ENCODE data around the gene NANOS3. TPM values are rescaled to one million over a fixed set of nuclear protein-coding genes. Genes with fewer than 3 reads are reported as not detected.

The NANOS3 gene
- total RNA-seq, 4 donors from 2014 or later, result 1.2 TPM; not detected in 3

GRCh38 chr19:13864046-13864666, 12.8 kb upstream of the NANOS3 start:
- H3K4me1 ChIP-seq, result peaks cover 0 to 12% of the 10 kb centered on the region in 2 donors

DNA sequence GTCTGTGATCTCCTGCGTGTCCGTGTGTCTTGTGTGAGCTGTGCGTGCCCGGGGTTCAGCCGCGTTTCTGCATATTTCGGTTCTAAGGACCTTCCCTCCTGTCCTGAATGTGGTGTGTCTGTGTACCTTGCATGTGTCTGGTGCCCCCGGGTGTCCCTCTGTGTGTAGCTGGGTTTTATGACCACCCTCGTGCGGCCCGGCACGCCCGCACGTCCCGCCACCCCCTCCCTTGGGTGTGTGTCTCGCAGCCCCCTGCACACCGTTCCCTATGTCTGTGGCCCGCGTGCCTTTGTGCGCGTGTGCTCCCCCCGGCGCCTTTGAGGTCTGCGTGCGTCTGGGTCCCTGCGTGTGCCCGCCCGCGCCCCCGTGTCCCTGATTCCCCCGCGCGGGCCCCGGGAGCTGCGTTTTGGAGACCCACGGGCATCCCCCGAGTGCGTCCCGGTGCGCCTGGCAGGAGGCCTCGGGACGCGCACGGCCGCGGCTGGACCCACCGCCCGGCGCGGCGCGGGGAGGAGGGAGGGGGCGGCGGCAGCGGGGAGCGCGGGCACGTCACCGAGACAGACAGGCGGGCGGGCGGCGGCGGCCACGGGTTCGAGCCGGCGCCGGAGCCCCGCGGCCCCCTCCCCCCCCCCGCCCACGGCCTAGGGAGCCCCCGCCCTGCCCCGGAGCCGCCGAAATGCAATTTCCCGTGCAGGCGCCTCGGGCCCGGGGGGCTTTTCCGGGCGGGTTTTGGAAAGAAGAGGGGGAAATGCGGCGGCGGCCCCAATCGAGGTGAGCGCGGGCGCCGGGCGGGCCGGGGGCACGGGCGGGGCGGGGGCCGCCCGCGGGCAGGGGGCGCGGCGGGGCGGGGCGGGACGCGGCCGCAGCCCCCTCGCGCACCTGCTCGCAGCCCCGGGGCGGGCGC, 12.0 kb upstream of the NANOS3 start:
- no peak for DNase-seq
- TF ChIP-seq CTCF (IDR thresholded peaks at IDR 0.05) (no peak), POLR2A (IDR thresholded peaks at IDR 0.05) (no peak)
- Histone ChIP-seq H3K9me3 (no peaks in the 10 kb centered on the region), H3K27me3 (no peaks in the 10 kb centered on the region), H3K27ac (peak overlapping the region; percentile 60 to 73), H3K36me3 (no peaks in the 10 kb centered on the region), H3K4me1 (peaks cover 0 to 12% of the 10 kb centered on the region in 2 donors), H3K4me3 (peak overlapping the region; percentile 37 to 64)
- intact Hi-C loops (cut with DNase I; ENCODE audit: low total_unique reads), result loop anchor here (10.0 kb wide), 1 partner anchor 270 kb away; no protein-coding TSS in a partner anchor

More at GRCh38 chr19:13864046-13864666, 12.8 kb upstream of the NANOS3 start:
- Histone ChIP-seq H3K36me3 (no peaks in the 10 kb centered on the region), H3K27ac (peak overlapping the region; percentile 60 to 73), H3K4me3 (no peak overlapping the region), H3K27me3 (no peaks in the 10 kb centered on the region), H3K9me3 (no peaks in the 10 kb centered on the region)
- intact Hi-C loops (cut with DNase I; ENCODE audit: low total_unique reads), result loop anchor here (10.0 kb wide), 1 partner anchor 269 kb away; no protein-coding TSS in a partner anchor
- no peak for DNase-seq
- TF ChIP-seq CTCF (IDR thresholded peaks at IDR 0.05) (no peak), POLR2A (IDR thresholded peaks at IDR 0.05) (no peak)

DNA sequence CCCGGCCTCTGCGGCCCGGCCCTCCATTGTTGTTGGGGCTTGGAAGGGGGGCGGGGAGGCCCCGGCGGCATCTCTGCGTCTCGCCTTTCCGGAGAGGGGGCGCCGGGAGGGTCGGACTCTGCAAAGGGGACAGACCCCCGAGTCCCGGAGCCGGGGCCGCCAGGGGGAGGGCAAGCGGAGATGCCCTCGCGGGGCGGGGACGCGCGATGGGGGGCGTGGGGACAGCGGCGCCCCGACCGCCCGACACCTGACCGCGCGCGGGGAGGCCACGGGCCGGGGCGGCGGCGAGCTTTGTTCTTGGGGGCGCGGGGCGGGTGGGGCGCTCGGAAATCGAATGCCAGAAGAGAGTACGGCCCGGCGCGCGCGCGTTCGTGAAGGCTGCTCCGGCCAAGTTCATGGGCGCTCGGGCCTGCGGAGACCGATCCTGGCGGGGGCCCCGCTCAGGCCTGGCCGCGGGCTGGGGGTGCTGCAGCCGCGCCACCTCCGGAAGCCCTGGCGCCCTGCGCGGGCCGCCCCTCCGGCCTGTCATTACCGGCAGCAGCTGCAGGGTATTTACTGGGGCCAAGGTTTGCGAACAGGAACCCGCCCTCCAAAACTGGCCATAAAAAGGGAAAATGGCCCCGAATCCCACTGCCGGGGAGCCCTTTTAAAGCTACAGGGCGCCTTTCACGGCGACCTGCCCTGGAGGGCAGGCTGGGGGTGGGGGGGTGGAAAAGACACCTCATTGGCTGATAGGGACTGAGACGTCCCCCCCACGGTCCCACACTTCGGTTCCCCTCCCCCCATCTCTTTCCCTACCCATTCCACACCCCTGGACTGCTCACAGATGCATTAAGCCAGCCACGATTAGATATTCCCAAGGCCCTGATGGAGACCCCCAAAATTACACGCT, 11.1 kb upstream of the NANOS3 start:
- Histone ChIP-seq H3K4me3 (peak overlapping the region; percentile 37 to 64), H3K27me3 (no peaks in the 10 kb centered on the region), H3K4me1 (peaks cover 0 to 12% of the 10 kb centered on the region in 2 donors), H3K27ac (peak overlapping the region; percentile 60 to 73), H3K9me3 (no peaks in the 10 kb centered on the region), H3K36me3 (no peaks in the 10 kb centered on the region)
- no peak for DNase-seq
- intact Hi-C loops (cut with DNase I; ENCODE audit: low total_unique reads), result loop anchor here (10.0 kb wide), 1 partner anchor 271 kb away; no protein-coding TSS in a partner anchor
- TF ChIP-seq CTCF (IDR thresholded peaks at IDR 0.05), result no peak
- peak in 1 of 2 donors; percentile 27 for TF ChIP-seq POLR2A (IDR thresholded peaks at IDR 0.05)

DNA sequence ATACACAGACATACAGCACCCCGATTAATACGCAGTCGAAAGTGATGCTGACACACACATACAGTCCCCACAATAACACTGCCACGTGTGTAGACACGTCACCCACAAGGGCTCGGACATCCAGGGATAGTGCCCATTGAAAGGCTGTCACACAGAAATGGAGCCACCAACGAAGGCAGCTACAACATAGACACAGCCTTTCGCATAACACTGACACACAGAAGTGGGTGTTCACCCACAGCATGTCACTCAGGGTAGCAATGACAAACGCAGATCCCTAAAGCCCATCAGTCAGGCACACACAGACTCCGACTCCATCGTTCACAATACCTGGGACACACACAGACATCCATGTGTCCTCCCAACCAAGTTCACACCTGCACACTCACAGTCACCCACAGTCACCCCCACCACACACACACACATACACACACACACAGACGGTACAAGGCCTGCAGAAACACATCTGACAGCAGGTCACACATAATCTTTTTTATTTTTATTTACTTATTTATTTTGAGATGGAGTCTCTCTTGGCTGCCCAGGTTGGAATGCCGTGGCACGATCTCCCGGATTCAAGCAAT, 10.4 kb upstream of the NANOS3 start:
- Histone ChIP-seq H3K4me3 (no peak overlapping the region), H3K36me3 (no peaks in the 10 kb centered on the region), H3K27ac (no peak overlapping the region), H3K9me3 (no peaks in the 10 kb centered on the region), H3K27me3 (no peaks in the 10 kb centered on the region), H3K4me1 (peaks cover 0 to 12% of the 10 kb centered on the region in 2 donors)
- no peak for DNase-seq
- intact Hi-C loops (cut with DNase I; ENCODE audit: low total_unique reads), result loop anchor here (10.0 kb wide), 1 partner anchor 272 kb away; no protein-coding TSS in a partner anchor
- TF ChIP-seq POLR2A (IDR thresholded peaks at IDR 0.05) (no peak), CTCF (IDR thresholded peaks at IDR 0.05) (no peak)
